ENCODE measurements around the gene TEX22.

Gene TEX22

DNA sequence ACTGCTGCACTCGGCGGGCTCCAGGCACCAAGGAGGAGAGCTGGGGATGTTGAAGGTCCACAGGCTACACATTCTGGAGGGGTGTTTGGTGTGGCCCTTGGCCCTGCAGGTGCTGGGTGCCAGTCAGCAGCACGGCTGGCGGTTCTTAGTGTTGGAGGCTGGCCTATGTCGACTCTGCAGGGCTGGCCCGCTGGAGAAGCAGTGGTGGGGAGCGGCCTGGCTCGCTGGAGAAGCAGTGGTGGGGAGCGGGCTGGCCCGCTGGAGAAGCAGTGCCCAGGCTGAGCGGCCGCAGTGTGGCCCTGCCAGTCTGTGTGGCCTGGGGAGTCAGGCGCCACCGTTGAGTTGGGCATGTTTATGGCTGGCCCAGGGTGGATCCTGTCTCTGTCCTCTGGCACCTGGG, 48.6 kb downstream of the TEX22 start:
- TF ChIP-seq, protein P1, sequence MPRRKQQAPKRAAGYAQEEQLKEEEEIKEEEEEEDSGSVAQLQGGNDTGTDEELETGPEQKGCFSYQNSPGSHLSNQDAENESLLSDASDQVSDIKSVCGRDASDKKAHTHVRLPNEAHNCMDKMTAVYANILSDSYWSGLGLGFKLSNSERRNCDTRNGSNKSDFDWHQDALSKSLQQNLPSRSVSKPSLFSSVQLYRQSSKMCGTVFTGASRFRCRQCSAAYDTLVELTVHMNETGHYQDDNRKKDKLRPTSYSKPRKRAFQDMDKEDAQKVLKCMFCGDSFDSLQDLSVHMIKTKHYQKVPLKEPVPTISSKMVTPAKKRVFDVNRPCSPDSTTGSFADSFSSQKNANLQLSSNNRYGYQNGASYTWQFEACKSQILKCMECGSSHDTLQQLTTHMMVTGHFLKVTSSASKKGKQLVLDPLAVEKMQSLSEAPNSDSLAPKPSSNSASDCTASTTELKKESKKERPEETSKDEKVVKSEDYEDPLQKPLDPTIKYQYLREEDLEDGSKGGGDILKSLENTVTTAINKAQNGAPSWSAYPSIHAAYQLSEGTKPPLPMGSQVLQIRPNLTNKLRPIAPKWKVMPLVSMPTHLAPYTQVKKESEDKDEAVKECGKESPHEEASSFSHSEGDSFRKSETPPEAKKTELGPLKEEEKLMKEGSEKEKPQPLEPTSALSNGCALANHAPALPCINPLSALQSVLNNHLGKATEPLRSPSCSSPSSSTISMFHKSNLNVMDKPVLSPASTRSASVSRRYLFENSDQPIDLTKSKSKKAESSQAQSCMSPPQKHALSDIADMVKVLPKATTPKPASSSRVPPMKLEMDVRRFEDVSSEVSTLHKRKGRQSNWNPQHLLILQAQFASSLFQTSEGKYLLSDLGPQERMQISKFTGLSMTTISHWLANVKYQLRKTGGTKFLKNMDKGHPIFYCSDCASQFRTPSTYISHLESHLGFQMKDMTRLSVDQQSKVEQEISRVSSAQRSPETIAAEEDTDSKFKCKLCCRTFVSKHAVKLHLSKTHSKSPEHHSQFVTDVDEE (CRISPR knock-in tag; IDR thresholded peaks at IDR 0.05): no peak
- TF ChIP-seq TCF4 (CRISPR knock-in tag; IDR thresholded peaks at IDR 0.05; ENCODE audit: borderline replicate concordance): no peak
- TF ChIP-seq SNAI2 (CRISPR knock-in tag; IDR thresholded peaks at IDR 0.05): no peak
- TF ChIP-seq ESRRG (CRISPR knock-in tag; IDR thresholded peaks at IDR 0.05): no peak
- no peak for TF ChIP-seq ZC3H10 (CRISPR knock-in tag; IDR thresholded peaks at IDR 0.05)
- no peak for TF ChIP-seq ARNTL (CRISPR knock-in tag; IDR thresholded peaks at IDR 0.05; ENCODE audit: borderline replicate concordance, low read depth)
- no peak for TF ChIP-seq RARB (CRISPR knock-in tag; IDR thresholded peaks at IDR 0.05)
- no peak for TF ChIP-seq ZNF565 (CRISPR knock-in tag; conservative IDR thresholded peaks at IDR 0.05; ENCODE audit: low read depth)
- no peak for TF ChIP-seq GLIS3 (CRISPR knock-in tag; IDR thresholded peaks at IDR 0.05)
- no peak for TF ChIP-seq TOX (CRISPR knock-in tag; IDR thresholded peaks at IDR 0.05; ENCODE audit: borderline replicate concordance)
- TF ChIP-seq, protein P2, sequence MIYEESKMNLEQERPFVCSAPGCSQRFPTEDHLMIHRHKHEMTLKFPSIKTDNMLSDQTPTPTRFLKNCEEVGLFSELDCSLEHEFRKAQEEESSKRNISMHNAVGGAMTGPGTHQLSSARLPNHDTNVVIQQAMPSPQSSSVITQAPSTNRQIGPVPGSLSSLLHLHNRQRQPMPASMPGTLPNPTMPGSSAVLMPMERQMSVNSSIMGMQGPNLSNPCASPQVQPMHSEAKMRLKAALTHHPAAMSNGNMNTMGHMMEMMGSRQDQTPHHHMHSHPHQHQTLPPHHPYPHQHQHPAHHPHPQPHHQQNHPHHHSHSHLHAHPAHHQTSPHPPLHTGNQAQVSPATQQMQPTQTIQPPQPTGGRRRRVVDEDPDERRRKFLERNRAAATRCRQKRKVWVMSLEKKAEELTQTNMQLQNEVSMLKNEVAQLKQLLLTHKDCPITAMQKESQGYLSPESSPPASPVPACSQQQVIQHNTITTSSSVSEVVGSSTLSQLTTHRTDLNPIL (CRISPR knock-in tag; IDR thresholded peaks at IDR 0.05; ENCODE audit: low read depth): no peak
- no peak for TF ChIP-seq BACH2 (CRISPR knock-in tag; IDR thresholded peaks at IDR 0.05; ENCODE audit: borderline replicate concordance)
- TF ChIP-seq ZNF70 (CRISPR knock-in tag; IDR thresholded peaks at IDR 0.05): no peak
- TF ChIP-seq, protein P3, sequence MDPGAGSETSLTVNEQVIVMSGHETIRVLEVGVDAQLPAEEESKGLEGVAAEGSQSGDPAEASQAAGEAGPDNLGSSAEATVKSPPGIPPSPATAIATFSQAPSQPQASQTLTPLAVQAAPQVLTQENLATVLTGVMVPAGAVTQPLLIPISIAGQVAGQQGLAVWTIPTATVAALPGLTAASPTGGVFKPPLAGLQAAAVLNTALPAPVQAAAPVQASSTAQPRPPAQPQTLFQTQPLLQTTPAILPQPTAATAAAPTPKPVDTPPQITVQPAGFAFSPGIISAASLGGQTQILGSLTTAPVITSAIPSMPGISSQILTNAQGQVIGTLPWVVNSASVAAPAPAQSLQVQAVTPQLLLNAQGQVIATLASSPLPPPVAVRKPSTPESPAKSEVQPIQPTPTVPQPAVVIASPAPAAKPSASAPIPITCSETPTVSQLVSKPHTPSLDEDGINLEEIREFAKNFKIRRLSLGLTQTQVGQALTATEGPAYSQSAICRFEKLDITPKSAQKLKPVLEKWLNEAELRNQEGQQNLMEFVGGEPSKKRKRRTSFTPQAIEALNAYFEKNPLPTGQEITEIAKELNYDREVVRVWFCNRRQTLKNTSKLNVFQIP (CRISPR knock-in tag; IDR thresholded peaks at IDR 0.05; ENCODE audit: borderline replicate concordance, low read depth): no peak
- TF ChIP-seq CSDC2 (CRISPR knock-in tag; IDR thresholded peaks at IDR 0.05): no peak
- TF ChIP-seq ISL1 (CRISPR knock-in tag; IDR thresholded peaks at IDR 0.05): no peak
- no peak for TF ChIP-seq ZFP30 (CRISPR knock-in tag; IDR thresholded peaks at IDR 0.05)
- no peak for ATAC-seq

DNA sequence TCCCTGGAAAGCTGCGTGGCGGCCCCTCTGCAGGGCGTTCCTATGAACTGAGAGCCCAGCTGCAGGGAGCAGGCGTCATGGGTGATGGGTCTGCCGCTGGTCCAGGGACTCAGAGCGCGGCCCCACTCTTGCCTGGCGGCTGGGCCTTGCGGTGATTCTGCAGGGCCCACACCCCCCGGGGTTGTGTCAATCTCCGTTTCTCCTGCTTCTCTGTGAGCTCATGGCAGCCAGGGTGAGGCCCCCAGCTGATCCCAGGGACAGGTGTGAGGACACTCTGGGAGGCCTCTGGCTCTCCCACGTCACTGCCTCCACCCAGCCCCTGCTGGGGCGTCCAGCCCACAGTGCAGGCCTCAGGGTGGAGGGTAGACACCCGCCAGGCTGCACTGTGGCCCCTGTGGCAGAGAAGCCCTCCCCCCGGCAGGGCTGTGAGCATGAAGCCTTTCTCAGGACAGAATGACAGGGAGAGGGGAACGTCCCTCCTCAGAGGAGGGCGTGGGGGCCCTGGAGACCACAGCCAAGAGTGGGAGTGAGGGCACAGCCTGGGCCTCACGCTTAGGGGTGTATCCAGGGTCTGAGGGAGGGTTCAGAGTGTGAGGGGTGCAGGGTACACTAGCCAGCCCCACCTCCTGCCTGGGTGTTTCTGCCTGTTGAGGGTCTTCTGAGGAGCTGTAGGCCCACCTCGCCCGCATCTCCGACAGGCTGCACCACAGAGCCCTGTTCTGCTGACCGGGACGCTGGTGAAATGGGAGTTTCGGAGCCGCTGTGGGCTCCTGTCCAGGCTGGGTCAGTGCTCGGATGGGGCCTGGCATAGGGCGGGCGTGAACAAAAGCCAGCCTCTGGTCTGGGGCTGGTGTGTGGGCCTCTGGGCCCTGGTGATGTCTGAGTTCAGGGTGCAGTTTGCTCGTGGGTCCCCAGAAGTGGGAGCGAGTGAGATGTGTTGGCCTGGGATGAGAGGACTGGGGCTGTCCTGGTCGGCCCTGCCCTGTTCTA, 49.6 kb downstream of the TEX22 start:
- TF ChIP-seq, protein P4, sequence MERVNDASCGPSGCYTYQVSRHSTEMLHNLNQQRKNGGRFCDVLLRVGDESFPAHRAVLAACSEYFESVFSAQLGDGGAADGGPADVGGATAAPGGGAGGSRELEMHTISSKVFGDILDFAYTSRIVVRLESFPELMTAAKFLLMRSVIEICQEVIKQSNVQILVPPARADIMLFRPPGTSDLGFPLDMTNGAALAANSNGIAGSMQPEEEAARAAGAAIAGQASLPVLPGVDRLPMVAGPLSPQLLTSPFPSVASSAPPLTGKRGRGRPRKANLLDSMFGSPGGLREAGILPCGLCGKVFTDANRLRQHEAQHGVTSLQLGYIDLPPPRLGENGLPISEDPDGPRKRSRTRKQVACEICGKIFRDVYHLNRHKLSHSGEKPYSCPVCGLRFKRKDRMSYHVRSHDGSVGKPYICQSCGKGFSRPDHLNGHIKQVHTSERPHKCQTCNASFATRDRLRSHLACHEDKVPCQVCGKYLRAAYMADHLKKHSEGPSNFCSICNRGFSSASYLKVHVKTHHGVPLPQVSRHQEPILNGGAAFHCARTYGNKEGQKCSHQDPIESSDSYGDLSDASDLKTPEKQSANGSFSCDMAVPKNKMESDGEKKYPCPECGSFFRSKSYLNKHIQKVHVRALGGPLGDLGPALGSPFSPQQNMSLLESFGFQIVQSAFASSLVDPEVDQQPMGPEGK (CRISPR knock-in tag; IDR thresholded peaks at IDR 0.05; ENCODE audit: borderline replicate concordance): no peak
- TF ChIP-seq ZNF70 (CRISPR knock-in tag; IDR thresholded peaks at IDR 0.05) (no peak), ZFP3 (CRISPR knock-in tag; IDR thresholded peaks at IDR 0.05) (no peak), OSR1 (CRISPR knock-in tag; IDR thresholded peaks at IDR 0.05) (no peak), GLIS3 (CRISPR knock-in tag; IDR thresholded peaks at IDR 0.05) (no peak), CSDC2 (CRISPR knock-in tag; IDR thresholded peaks at IDR 0.05) (no peak), ZC3H10 (CRISPR knock-in tag; IDR thresholded peaks at IDR 0.05) (no peak), TOX (CRISPR knock-in tag; IDR thresholded peaks at IDR 0.05; ENCODE audit: borderline replicate concordance) (no peak), ZNF565 (CRISPR knock-in tag; conservative IDR thresholded peaks at IDR 0.05; ENCODE audit: low read depth) (no peak)
- TF ChIP-seq, protein P5, sequence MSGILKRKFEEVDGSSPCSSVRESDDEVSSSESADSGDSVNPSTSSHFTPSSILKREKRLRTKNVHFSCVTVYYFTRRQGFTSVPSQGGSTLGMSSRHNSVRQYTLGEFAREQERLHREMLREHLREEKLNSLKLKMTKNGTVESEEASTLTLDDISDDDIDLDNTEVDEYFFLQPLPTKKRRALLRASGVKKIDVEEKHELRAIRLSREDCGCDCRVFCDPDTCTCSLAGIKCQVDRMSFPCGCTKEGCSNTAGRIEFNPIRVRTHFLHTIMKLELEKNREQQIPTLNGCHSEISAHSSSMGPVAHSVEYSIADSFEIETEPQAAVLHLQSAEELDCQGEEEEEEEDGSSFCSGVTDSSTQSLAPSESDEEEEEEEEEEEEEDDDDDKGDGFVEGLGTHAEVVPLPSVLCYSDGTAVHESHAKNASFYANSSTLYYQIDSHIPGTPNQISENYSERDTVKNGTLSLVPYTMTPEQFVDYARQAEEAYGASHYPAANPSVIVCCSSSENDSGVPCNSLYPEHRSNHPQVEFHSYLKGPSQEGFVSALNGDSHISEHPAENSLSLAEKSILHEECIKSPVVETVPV (CRISPR knock-in tag; IDR thresholded peaks at IDR 0.05): no peak
- TF ChIP-seq, protein P2 (CRISPR knock-in tag; IDR thresholded peaks at IDR 0.05; ENCODE audit: low read depth): no peak
- TF ChIP-seq, protein P3 (CRISPR knock-in tag; IDR thresholded peaks at IDR 0.05; ENCODE audit: borderline replicate concordance, low read depth): no peak
- peak; percentile 4 for ATAC-seq
